ENCODE data around the gene YEATS2.

DNA sequence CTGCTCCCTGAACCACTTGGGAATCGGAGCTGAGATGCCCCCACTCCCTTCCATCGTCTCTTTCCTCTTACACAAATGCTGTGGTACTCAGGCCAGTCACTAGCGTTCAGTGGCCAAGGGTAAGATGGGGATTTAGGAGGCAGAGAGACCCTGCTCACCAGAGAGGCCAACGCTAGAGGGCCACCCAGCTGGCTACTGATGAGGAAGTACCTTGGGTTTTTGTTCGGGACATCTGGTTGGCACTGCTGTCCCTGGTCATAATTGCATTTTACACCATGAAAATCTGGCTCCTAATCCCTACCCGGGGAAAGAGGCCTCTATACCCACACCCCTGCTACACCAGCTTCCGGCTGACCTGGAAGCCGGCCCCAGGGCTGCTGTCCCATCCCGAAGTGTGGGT is 120.0 kb downstream of the YEATS2 start:
- TF ChIP-seq POLR2A (IDR thresholded peaks at IDR 0.05; ENCODE audit: low read depth, low read length) (no peak), POLR2AphosphoS5 (IDR thresholded peaks at IDR 0.05; ENCODE audit: low read depth, low read length) (no peak)

All from GM12891 (cell line).